Muscle layer of duodenum (tissue), 2 donors: ENCODE measurements around the gene TSLP.

Experiments used
- H3K27ac ChIP-seq: one replicate; pipeline ENCODE4 v1.7.0; 2013; ENCODE audit warnings: mild to moderate bottlenecking, low read length
- H3K27me3 ChIP-seq: one replicate; pipeline ENCODE4 v1.7.0; 2013; ENCODE audit warnings: low read depth, mild to moderate bottlenecking, control low read depth, low read length
- H3K36me3 ChIP-seq, 2 donors: one replicate each; pipeline ENCODE4 v1.7.0; 2013; ENCODE audit warnings: low read length in 2 of 2, control low read depth in 1 of 2, mild to moderate bottlenecking in 1 of 2; ENCODE audit not compliant: insufficient read depth in 2 of 2, control insufficient read depth in 1 of 2
- H3K4me1 ChIP-seq, 2 donors: one replicate each; pipeline ENCODE4 v1.7.0; 2013; ENCODE audit warnings: low read length in 2 of 2, mild to moderate bottlenecking in 2 of 2, control low read depth in 1 of 2, moderate library complexity in 1 of 2; ENCODE audit not compliant: insufficient read depth in 2 of 2, control insufficient read depth in 1 of 2
- H3K4me3 ChIP-seq, 2 donors: one replicate each; pipeline ENCODE4 v1.7.0; 2013; ENCODE audit warnings: low read length in 2 of 2, low read depth in 1 of 2, mild to moderate bottlenecking in 1 of 2
- H3K9me3 ChIP-seq, 2 donors: one replicate each; pipeline ENCODE4 v1.7.0; 2013; ENCODE audit warnings: low read length in 2 of 2, control low read depth in 1 of 2, mild to moderate bottlenecking in 1 of 2; ENCODE audit not compliant: control insufficient read depth in 1 of 2
- donor health status: healthy.

TSLP gene

DNA sequence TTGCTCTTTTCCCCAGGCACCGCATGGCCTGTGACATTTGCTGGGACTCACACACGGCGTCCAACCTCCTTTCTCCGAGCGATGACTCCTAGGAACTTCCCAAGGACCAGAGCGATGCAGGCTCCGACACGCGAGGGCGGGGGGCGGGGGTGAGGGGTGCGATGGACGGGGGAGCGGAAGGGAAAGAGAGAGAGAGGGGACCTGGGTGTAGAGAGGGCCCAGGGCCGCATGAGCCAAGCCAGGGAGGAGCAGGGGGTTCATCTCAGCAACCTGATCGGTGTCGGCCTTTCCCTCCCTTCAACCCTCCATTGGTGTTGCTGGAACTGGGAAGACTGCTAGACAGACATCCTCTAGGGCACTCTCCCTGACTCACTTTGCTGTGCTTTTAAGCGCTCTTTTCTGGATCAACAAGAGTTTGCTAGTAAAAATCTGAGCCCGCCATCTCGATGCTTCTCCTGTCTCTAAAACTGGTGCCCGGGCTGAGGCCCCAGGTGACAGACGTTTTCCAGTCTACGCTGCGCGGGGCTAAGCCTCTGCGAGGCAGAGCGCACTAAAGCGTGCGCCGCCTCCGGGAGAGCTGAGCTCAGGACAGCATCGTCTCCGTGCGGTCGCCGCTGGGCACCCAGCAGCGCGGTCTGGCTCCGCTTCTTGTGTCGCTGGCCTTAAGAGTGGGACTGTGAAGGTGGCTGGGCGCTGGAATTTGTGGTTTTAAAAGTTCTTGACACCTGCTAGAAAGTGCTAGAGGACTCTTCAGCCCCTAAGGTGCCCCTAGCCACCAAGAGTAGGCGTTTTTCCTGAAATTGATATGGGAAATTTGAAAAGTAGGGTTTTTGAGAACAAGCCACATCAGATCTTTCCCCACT lies 1.0 kb upstream of the TSLP start:
- H3K4me3 ChIP-seq = peak overlapping the region; percentile 28 to 42
- H3K36me3 ChIP-seq = no peaks in the 10 kb centered on the region
- H3K27ac ChIP-seq = no peak overlapping the region
- peaks cover 17% of the 10 kb centered on the region for H3K27me3 ChIP-seq
- peaks cover 0 to 26% of the 10 kb centered on the region in 2 donors for H3K4me1 ChIP-seq
- H3K9me3 ChIP-seq = no peaks in the 10 kb centered on the region

DNA sequence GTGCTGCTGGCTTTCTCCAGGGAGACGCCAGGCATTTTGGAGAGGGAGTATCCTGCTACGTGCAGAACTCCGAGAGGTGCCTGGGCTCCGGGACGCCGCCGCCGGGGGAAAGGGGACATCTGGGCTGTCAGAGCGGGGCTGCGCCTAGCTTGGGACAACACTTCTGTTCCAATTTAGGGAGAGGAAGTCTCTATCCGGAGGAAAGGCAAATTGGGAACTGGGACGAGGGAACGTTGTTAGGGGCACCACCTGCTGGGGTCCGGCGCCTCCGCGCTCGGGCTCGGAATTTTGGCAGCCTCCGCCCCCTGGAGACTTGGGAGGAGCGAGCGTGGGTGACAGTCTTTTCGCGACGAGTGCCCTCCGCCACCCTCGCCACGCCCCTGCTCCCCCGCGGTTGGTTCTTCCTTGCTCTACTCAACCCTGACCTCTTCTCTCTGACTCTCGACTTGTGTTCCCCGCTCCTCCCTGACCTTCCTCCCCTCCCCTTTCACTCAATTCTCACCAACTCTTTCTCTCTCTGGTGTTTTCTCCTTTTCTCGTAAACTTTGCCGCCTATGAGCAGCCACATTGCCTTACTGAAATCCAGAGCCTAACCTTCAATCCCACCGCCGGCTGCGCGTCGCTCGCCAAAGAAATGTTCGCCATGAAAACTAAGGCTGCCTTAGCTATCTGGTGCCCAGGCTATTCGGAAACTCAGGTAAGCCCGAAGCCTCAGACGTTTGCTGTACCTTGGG lies 1.6 kb downstream of the TSLP start:
- H3K9me3 ChIP-seq = no peaks in the 10 kb centered on the region
- H3K36me3 ChIP-seq = no peaks in the 10 kb centered on the region
- no peak overlapping the region for H3K27ac ChIP-seq
- H3K27me3 ChIP-seq = peaks cover 17% of the 10 kb centered on the region
- peak overlapping the region; percentile 82 to 88 for H3K4me3 ChIP-seq
- peaks cover 0 to 26% of the 10 kb centered on the region in 2 donors for H3K4me1 ChIP-seq

GRCh38 chr5:111074244-111074643 lies 2.7 kb downstream of the TSLP start:
- Histone ChIP-seq H3K4me3 (peak overlapping the region; percentile 82 to 88), H3K27ac (no peak overlapping the region), H3K4me1 (peaks cover 0 to 26% of the 10 kb centered on the region in 2 donors), H3K36me3 (no peaks in the 10 kb centered on the region), H3K9me3 (no peaks in the 10 kb centered on the region), H3K27me3 (peaks cover 15% of the 10 kb centered on the region)

- H3K9me3 ChIP-seq = no peaks in the 10 kb centered on the region
- peaks cover 0 to 26% of the 10 kb centered on the region in 2 donors for H3K4me1 ChIP-seq
- no peaks in the 10 kb centered on the region for H3K36me3 ChIP-seq
- peaks cover 5% of the 10 kb centered on the region for H3K27me3 ChIP-seq
- no peak overlapping the region for H3K27ac ChIP-seq
- H3K4me3 ChIP-seq = no peak overlapping the region
Measured at GRCh38 chr5:111075520-111075919, 4.0 kb downstream of the TSLP start.

DNA sequence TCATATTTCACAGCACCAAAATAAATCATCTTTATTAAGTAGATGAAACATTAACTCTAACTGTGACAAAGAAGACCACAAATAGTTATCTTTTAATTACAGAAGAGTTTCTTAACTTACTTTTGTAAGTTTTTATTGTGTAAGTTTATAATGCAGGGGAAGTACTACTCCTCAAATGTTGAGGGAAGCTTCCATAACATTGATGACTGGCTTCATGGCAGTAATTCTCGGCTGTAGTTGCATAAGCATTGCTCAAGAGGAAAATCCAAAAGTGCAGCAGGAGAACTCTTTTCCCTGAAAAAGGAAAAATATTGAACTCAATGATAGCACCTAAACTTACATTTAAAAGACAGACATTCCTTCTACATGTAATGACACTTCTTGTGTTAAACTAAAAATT lies 4.6 kb downstream of the TSLP start:
- H3K9me3 ChIP-seq = no peaks in the 10 kb centered on the region
- H3K36me3 ChIP-seq = no peaks in the 10 kb centered on the region
- H3K27me3 ChIP-seq = peaks cover 5% of the 10 kb centered on the region
- H3K4me3 ChIP-seq = no peak overlapping the region
- H3K27ac ChIP-seq = no peak overlapping the region
- H3K4me1 ChIP-seq = peaks cover 0 to 26% of the 10 kb centered on the region in 2 donors

DNA sequence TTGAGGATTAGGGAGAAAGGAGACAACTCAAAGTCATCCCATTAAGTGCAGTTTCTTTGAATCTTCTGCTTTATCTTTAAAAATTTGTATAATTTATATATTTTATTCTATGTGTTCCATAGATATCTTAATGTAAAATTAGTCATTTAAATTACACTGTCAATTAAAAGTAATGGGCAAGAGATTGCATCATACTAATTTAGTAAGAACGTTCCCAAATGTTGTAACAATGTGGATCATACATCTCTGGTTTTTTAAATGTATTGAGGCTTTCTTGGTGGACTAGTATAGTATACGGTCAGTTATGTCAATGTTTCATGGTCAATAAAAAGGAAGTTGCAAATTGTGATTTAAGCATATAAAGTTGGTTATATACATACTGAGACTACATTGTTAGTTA lies 6.2 kb downstream of the TSLP start:
- H3K9me3 ChIP-seq = no peaks in the 10 kb centered on the region
- no peaks in the 10 kb centered on the region for H3K36me3 ChIP-seq
- no peak overlapping the region for H3K27ac ChIP-seq
- no peaks in the 10 kb centered on the region for H3K27me3 ChIP-seq
- H3K4me3 ChIP-seq = no peak overlapping the region
- H3K4me1 ChIP-seq = peaks cover 0 to 23% of the 10 kb centered on the region in 2 donors

GRCh38 chr5:111079846-111080245 lies 8.3 kb downstream of the TSLP start:
- Histone ChIP-seq H3K27me3 (no peaks in the 10 kb centered on the region), H3K27ac (no peak overlapping the region), H3K36me3 (no peaks in the 10 kb centered on the region), H3K9me3 (no peaks in the 10 kb centered on the region), H3K4me1 (peaks cover 0 to 7% of the 10 kb centered on the region in 2 donors), H3K4me3 (no peak overlapping the region)

DNA sequence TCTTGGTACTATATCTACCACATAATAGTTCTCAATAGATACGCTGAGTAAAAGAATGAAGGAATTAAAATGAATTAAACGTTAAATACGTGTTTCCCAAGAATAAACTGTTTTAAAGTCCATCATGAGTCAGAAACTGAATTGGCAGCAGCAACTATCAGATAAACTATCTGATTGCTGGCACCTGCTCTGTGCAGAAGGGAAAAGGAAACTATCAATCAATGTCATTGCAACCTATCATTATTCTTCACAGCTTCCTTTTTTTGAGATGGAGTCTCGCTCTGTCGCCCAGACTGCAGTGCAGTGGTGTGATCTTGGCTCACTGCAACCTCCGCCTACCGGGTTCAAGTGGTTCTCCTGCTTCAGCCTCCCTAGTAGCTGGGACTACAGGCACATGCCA lies 11.8 kb downstream of the TSLP start:
- H3K4me3 ChIP-seq = no peak overlapping the region
- H3K27me3 ChIP-seq = no peaks in the 10 kb centered on the region
- H3K27ac ChIP-seq = no peak overlapping the region
- no peaks in the 10 kb centered on the region for H3K9me3 ChIP-seq
- no peaks in the 10 kb centered on the region for H3K36me3 ChIP-seq
- no peaks in the 10 kb centered on the region for H3K4me1 ChIP-seq

- Histone ChIP-seq H3K4me1 (peaks cover 7 to 20% of the 10 kb centered on the region in 2 donors), H3K9me3 (no peaks in the 10 kb centered on the region), H3K27me3 (no peaks in the 10 kb centered on the region), H3K27ac (peak within 1 kb of the TSS; percentile 90), H3K4me3 (peak within 1 kb of the TSS; percentile 95 to 98), H3K36me3 (no peaks in the 10 kb centered on the region)
Measured at GRCh38 chr5:111092062-111092853, 20.7 kb downstream of the TSLP start, which contains the start of gene WDR36. Gene WDR36 (plus strand): TSS chr5:111092348. CDS start chr5:111092457, 109 bp downstream.

- no peaks in the 10 kb centered on the region for H3K9me3 ChIP-seq
- no peak overlapping the region for H3K27ac ChIP-seq
- H3K36me3 ChIP-seq = peaks cover 24 to 26% of the 10 kb centered on the region in 2 donors
- no peak overlapping the region for H3K4me3 ChIP-seq
- H3K4me1 ChIP-seq = peaks cover 7 to 20% of the 10 kb centered on the region in 2 donors
- no peaks in the 10 kb centered on the region for H3K27me3 ChIP-seq
Measured at GRCh38 chr5:111095982-111096381, 24.5 kb downstream of the TSLP start.
